GM12878 (cell line): Measurements from ENCODE around the gene USP36. TPM values are rescaled to one million over a fixed set of nuclear protein-coding genes. Genes with fewer than 3 reads are reported as not detected.

Experiments used
- ATAC-seq: fragments of 200-7000 bp; cut with Tn5 transposase; 3 replicates; pipeline ENCODE4 v1.9.1; 2020; ENCODE audit warnings: mild to moderate bottlenecking, moderate library complexity
- BruUV-seq: library from RNA; stranded (reverse); fragments of 400-500 nt; replicated peaks from 2 replicates; lab custom pipeline; 2021; lab: Mats Ljungman, UMichigan
- CTCF ChIA-PET: fragments of 300-600 bp; sonication (Branson Sonifier 250); formaldehyde crosslinking; extraction: SDS; loops from one replicate; lab custom pipeline; 2021; ENCODE audit warnings: inconsistent platforms; lab: Yijun Ruan, JAX
- POLR2A ChIA-PET: fragments of 350-600 bp; formaldehyde crosslinking; extraction: SDS; loops from one replicate; lab custom pipeline; 2021; ENCODE audit warnings: inconsistent platforms; lab: Charles Lee
- RAD21 ChIA-PET: fragments of 300-600 bp; sonication (Branson Sonifier 250); formaldehyde crosslinking; loops from one replicate; lab custom pipeline; 2023; ENCODE audit warnings: antibody characterized with exemption; ENCODE audit not compliant: unreplicated experiment; lab: Charles Lee
- SMC1A ChIA-PET: fragments of 300-600 bp; sonication (Branson Sonifier 250); formaldehyde crosslinking; loops from one replicate; lab custom pipeline; 2023; ENCODE audit not compliant: unreplicated experiment, uncharacterized antibody; lab: Charles Lee
- DNase-seq: peaks from one replicate; pipeline ENCODE4 v3.0.0-alpha.2; 2011; ENCODE audit warnings: low read depth, low spot score
- FAIRE-seq: peaks from 3 replicates; lab custom pipeline; 2011; peaks lifted over from hg19 to GRCh38; lab: Jason Lieb, UNC
- H2AFZ ChIP-seq: 2 replicates; pipeline ENCODE4 v1.6.0; 2011; ENCODE audit warnings: low read depth, low read length, control low read depth; ENCODE audit not compliant: control insufficient read depth
- H3K27ac ChIP-seq: 2 replicates; pipeline ENCODE4 v1.5.1; 2011; ENCODE audit warnings: control low read depth; ENCODE audit not compliant: control insufficient read depth, insufficient read depth
- H3K27me3 ChIP-seq, 2 experiments: replicated peaks in 1 of 2; 2 replicates each; pipeline versions ENCODE4 v1.6.0 to v1.6.1; 2011; ENCODE audit warnings: low read length in 1 of 2; ENCODE audit not compliant: control insufficient read depth in 2 of 2, insufficient read depth in 2 of 2
- H3K36me3 ChIP-seq, 2 experiments: 2 replicates each; pipeline ENCODE4 v1.5.1; 2011; ENCODE audit warnings: low read length in 1 of 2; ENCODE audit not compliant: control insufficient read depth in 2 of 2, insufficient read depth in 2 of 2
- H3K4me1 ChIP-seq: 2 replicates; pipeline ENCODE4 v1.6.1; 2011; ENCODE audit warnings: mild to moderate bottlenecking, low read length, moderate library complexity, mixed read lengths; ENCODE audit not compliant: control insufficient read depth, insufficient read depth
- H3K4me2 ChIP-seq: 2 replicates; pipeline ENCODE4 v1.6.0; 2011; ENCODE audit warnings: control low read depth; ENCODE audit not compliant: control insufficient read depth, insufficient read depth
- H3K4me3 ChIP-seq: fragments of 200-600 bp; sonication (generic); 2 replicates; pipeline ENCODE4 v1.5.1; 2016
- H3K79me2 ChIP-seq: 2 replicates; pipeline ENCODE4 v1.6.0; 2011; ENCODE audit warnings: low read length; ENCODE audit not compliant: control insufficient read depth, insufficient read depth
- H3K9ac ChIP-seq: 2 replicates; pipeline ENCODE4 v1.8.0; 2011; ENCODE audit warnings: low read length, control low read depth, mixed read lengths; ENCODE audit not compliant: control insufficient read depth, insufficient read depth
- H3K9me3 ChIP-seq: replicated peaks from 3 replicates; pipeline ENCODE4 v1.5.1; 2011; ENCODE audit warnings: mild to moderate bottlenecking, low read length; ENCODE audit not compliant: control insufficient read depth, insufficient read depth
- H4K20me1 ChIP-seq: 2 replicates; pipeline ENCODE4 v1.6.0; 2011; ENCODE audit not compliant: control insufficient read depth, insufficient read depth
- RELA ChIP-seq: fragments of 450-650 bp; IDR thresholded peaks from 2 replicates; pipeline ENCODE4 v1.8.0; 2014; ENCODE audit warnings: borderline replicate concordance; ENCODE audit not compliant: partially characterized antibody
- SMAD1 ChIP-seq: fragments of 450-650 bp; IDR thresholded peaks from 2 replicates; pipeline ENCODE4 v1.6.1; 2018; ENCODE audit warnings: mild to moderate bottlenecking, low read depth; ENCODE audit not compliant: partially characterized antibody
- WGBS: methylation state at CpG from one replicate; pipeline ENCODE4 v1.1.6; 2016; ENCODE audit warnings: low lambda C conversion rate; ENCODE audit not compliant: insufficient replicate concordance, insufficient coverage; ENCODE audit errors: missing lambda C conversion rate; 5-methylcytosine and 5-hydroxymethylcytosine counted together
- in situ Hi-C: fragments of 300-500 bp; cut with MboI; formaldehyde crosslinking; loops from 9 replicates; pipeline ENCODE4 v1.14.3; 2018; ENCODE audit warnings: mixed read lengths
- intact Hi-C: fragments of 100-400 bp; cut with micrococcal nuclease; formaldehyde crosslinking; loops from one replicate; pipeline ENCODE4 v1.14.2; 2022; ENCODE audit not compliant: unreplicated experiment
- polyA plus RNA-seq, 11 experiments: library from polyadenylated mRNA; depleted of rRNA in 4 of 11; unstranded in 6 of 11; stranded (reverse) in 5 of 11; fragments of >200 nt; fragmentation: Nextera tagmentation in 4 of 11; fragmentation: Illumina TruSeq in 1 of 11; extraction: Ambion mirVana in 4 of 11; extraction: Trizol in 1 of 11; gene quantifications; 1 replicate in 1 of 11; 2 replicates in 10 of 11; pipeline versions ENCODE4 v1.2.1 to v1.2.3, GENCODE V29; 2011 to 2016; ENCODE audit warnings: inconsistent platforms in 2 of 11, missing spikeins in 2 of 11, low read depth in 1 of 11
- total RNA-seq, 4 experiments: library from RNA; depleted of rRNA in 3 of 4; stranded (reverse); fragments of >200 nt in 3 of 4; fragmentation: Illumina TruSeq in 1 of 4; extraction: Trizol in 1 of 4; gene quantifications; 2 replicates each; pipeline versions ENCODE4 v1.2.1 to v1.2.3, GENCODE V29; 2013 to 2021
- TF ChIP-seq, protein P1 (sequence below): fragments of 450-650 bp; IDR thresholded peaks from 2 replicates; pipeline ENCODE4 v1.6.1; 2018; ENCODE audit warnings: borderline replicate concordance, mild to moderate bottlenecking; ENCODE audit not compliant: partially characterized antibody

The USP36 gene
- total and polyA plus RNA-seq, 10 of the 15 experiments (the other 5 are each of a cell fraction or from before 2014, with no cell fraction given): 7.2 to 65.7 (median 33.6) TPM

DNA sequence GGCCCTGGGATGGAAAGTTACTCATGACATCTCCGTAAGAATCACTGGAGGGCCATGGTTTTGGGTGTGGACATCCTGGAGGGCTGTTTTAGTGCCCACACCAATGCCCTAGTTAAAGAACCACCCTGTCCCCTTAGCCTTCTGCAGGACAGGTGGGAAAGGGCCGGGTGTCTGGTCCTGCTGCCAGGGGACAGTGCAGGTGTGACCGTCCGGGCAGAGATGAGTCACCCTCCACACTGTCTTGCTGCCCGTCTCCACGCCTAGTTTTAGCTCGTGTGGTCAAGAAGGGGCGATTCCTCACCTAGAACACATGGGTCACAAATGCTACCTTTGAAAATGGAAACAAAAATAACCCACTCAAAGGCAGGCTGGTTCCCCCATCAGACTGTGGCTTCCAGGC lies 45.3 kb upstream of the USP36 start:
- WGBS: 9% methylated on average over 8 of the region's 8 CpGs
- no peaks in the 10 kb centered on the region for H3K9me3 ChIP-seq
- H3K4me3 ChIP-seq: no peak overlapping the region
- ATAC-seq (no peak), DNase-seq (no peak), FAIRE-seq (no peak)
- no peaks in the 10 kb centered on the region for H4K20me1 ChIP-seq
- no peak overlapping the region for H3K4me2 ChIP-seq
- no TSS peak for BruUV-seq
- intact Hi-C loops (no loop called here), in situ Hi-C loops (no loop called here)
- H3K9ac ChIP-seq: no peak overlapping the region
- H2AFZ ChIP-seq: no peak overlapping the region
- H3K27me3 ChIP-seq: no peaks in the 10 kb centered on the region; a peak in 1 of 4 replicates
- no peak overlapping the region for H3K27ac ChIP-seq
- ChIA-PET POLR2A (no interaction called here), RAD21 (no interaction called here), CTCF (interaction anchor here (1.0 kb wide), 1 partner anchor 8 kb away, joined by 3 read pairs; no protein-coding TSS in a partner anchor), SMC1A (no interaction called here)
- no peaks in the 10 kb centered on the region for H3K36me3 ChIP-seq
- peaks cover 35% of the 10 kb centered on the region for H3K4me1 ChIP-seq
- TF ChIP-seq, protein P1, sequence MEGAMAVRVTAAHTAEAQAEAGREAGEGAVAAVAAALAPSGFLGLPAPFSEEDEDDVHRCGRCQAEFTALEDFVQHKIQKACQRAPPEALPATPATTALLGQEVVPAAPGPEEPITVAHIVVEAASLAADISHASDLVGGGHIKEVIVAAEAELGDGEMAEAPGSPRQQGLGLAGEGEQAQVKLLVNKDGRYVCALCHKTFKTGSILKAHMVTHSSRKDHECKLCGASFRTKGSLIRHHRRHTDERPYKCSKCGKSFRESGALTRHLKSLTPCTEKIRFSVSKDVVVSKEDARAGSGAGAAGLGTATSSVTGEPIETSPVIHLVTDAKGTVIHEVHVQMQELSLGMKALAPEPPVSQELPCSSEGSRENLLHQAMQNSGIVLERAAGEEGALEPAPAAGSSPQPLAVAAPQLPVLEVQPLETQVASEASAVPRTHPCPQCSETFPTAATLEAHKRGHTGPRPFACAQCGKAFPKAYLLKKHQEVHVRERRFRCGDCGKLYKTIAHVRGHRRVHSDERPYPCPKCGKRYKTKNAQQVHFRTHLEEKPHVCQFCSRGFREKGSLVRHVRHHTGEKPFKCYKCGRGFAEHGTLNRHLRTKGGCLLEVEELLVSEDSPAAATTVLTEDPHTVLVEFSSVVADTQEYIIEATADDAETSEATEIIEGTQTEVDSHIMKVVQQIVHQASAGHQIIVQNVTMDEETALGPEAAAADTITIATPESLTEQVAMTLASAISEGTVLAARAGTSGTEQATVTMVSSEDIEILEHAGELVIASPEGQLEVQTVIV: no peak
- TF ChIP-seq RELA (no peak), SMAD1 (no peak)
- H3K79me2 ChIP-seq: no peaks in the 10 kb centered on the region
